Measurements from ENCODE around the gene ZDHHC19.

- TF ChIP-seq MYC (IDR thresholded peaks at IDR 0.05; ENCODE audit: low read depth, low read length) (no peak), MAX (IDR thresholded peaks at IDR 0.05; ENCODE audit: low read depth, low read length) (no peak), CTCF (IDR thresholded peaks at IDR 0.05; ENCODE audit: low read depth, low read length) (no peak), POLR2A (IDR thresholded peaks at IDR 0.05; ENCODE audit: extremely low read depth, insufficient read length) (no peak)
Observed at GRCh38 chr3:196193133-196193735, 18.0 kb downstream of the ZDHHC19 start.

All from NB4 (cell line).